ENCODE results near the gene C17orf113. TPM values are rescaled to one million over a fixed set of nuclear protein-coding genes. Genes with fewer than 3 reads are reported as not detected.
"Not testable (repeated sequence)": the region's sequence is repeated elsewhere in the genome, so short reads cannot be mapped to it uniquely, and the experiment has no call there.

The C17orf113 gene
- total RNA-seq, 1 donor from 2014 or later: 0.13 TPM

- DNase-seq (ENCODE audit: low spot score): no peak
Measured at GRCh38 chr17:42017866-42018200, 32.6 kb downstream of the C17orf113 start.

DNA sequence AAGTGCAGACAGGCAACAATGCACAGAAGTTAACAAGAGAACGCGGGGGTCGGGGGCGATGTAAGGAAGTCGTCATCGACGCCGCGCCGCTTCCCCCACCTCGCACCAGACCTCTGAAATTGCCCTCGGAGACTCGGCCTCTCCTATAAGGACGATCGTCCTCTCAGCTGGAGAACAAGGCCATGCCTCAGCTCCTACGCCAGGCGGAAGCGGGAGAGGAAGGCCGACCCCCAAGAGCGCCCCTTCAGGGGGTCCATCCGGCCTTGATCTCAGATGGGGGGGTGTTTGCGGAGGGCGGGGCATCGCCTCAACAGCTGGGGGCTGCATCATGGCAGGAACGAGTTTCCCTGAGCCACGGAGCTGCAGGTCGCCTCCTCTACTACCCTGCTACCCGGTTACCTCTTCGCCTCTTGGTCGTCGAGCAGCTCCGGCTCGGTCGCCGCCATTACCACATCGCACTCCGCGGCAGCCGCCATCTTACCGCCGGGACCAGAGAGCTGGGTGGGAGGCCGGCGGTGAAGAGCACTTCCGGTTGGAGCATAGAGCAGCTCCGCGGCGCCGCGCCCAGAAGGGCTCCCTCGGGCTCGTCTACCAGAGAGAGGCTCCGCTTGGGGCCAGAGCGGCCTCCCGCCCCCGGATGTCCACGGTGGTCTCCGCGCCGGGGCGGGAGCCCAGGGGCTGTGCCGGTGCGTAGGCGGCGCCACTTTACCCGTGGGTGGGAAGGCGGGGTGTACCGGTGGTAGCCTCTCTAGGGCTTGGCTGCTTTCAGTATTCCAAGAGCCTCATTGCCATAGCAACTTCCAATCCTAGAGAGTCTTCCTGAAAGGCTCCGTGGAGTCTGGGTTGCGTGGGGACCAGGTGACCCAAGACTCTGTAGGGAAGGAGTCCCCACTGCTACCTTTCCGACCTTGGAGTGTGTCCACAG, 33.2 kb downstream of the C17orf113 start, which contains the start of gene DNAJC7:
Gene DNAJC7 (minus strand): TSS at position 499 of the 925 bp plus-strand sequence. CDS start 23 bp downstream, at position 476.
- DNase-seq (ENCODE audit: low spot score): peak; percentile 98

- DNase-seq (ENCODE audit: low spot score): no peak
Measured at GRCh38 chr17:42016411-42016831, 34.0 kb downstream of the C17orf113 start.

GRCh38 chr17:42013740-42014139, 36.7 kb downstream of the C17orf113 start:
- DNase-seq (ENCODE audit: low spot score): not testable (repeated sequence)

DNA sequence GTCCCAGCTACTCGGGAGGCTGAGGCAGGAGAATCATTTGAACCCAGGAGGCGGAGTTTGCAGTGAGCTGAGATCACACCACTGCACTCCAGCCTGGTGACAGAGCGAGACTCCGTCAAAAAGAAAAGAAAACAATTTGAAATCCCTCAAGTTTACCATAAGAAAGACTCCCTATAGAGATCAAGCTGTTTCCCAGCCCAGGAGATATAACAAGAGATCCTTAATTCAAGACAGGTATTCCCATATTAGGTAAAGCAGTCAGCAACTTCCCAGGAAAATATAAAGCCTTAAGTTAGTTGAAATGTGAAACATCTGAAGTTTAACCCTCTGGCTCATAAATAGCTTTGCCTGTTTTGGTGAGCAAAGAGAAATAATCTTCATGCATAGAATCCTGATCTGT, 38.0 kb downstream of the C17orf113 start:
- not testable (repeated sequence) for DNase-seq (ENCODE audit: low spot score)

- no peak for DNase-seq (ENCODE audit: low spot score)
Measured at GRCh38 chr17:42010898-42011516, 39.4 kb downstream of the C17orf113 start.

DNA sequence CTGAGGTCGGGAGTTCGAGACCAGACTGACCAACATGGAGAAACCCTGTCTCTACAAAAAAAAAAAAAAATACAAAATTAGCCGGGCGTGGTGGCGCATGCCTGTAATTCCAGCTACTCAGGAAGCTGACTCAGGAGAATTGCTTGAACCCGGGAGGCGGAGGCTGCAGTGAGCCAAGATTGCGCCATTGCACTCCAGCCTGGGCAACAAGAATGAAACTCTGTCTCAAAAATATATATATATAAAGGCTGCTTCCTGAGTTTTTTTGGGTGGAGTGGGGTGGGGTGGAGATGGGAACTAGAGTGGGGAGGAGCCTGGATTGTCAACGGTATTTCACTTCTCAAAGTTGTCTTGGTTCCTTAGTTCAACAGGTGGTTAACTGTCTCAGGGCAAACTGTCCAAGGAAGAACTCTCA, 40.1 kb downstream of the C17orf113 start:
- DNase-seq (ENCODE audit: low spot score): peak; percentile 11

DNA sequence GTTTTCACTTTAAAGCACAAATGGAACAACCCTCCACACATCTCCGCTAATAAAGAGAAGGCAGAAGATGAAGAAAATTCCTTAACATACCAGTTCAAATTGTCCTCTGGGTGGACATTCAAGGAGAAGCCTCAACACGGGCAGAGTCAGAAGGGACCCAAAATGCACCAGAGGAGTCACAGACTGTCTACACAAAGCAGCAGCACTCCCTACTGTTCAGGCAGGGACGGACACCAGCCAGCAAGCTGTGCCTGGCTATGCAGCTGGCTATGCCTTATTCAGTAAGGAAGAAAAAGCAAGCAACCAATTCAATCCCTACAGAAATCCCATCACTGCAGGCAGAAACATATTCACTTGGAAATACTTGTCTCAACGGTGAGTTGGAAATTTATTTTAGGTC, 41.2 kb downstream of the C17orf113 start:
- peak; percentile 39 for DNase-seq (ENCODE audit: low spot score)

- no peak for DNase-seq (ENCODE audit: low spot score)
Measured at GRCh38 chr17:42005166-42005565, 45.2 kb downstream of the C17orf113 start.

- DNase-seq (ENCODE audit: low spot score): no peak
Measured at GRCh38 chr17:42002792-42003301, 47.6 kb downstream of the C17orf113 start.

DNA sequence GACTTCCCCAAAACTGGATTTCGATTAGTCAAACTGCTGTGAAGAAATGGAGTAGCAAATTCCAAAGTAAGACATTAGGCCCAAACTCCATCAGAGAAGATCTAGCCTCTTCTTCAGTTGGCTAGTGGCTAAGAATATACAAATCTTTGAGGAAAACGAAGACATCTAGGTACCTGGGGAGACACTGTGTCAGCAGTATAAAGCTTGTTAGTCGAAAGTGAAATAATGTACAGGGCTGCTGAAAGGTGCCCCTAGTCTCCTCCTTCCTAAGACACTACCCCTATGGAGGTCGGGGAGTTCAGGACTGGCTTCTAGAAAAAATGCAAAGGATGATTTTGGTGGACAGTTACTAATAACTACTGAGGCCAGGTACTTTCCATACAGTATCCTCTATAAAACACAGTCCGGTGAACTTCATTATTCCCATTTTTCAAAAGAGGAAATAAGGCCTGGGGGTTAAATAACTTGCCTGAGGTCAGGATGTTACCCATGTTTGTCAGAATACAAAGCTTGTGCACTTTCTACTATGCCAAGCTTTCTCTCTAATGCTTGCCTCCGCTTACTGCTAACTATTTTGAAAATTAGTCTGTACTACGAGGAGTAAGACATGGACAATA, 48.1 kb downstream of the C17orf113 start:
- DNase-seq (ENCODE audit: low spot score): no peak

GRCh38 chr17:42001729-42002128, 48.7 kb downstream of the C17orf113 start:
- no peak for DNase-seq (ENCODE audit: low spot score)

DNA sequence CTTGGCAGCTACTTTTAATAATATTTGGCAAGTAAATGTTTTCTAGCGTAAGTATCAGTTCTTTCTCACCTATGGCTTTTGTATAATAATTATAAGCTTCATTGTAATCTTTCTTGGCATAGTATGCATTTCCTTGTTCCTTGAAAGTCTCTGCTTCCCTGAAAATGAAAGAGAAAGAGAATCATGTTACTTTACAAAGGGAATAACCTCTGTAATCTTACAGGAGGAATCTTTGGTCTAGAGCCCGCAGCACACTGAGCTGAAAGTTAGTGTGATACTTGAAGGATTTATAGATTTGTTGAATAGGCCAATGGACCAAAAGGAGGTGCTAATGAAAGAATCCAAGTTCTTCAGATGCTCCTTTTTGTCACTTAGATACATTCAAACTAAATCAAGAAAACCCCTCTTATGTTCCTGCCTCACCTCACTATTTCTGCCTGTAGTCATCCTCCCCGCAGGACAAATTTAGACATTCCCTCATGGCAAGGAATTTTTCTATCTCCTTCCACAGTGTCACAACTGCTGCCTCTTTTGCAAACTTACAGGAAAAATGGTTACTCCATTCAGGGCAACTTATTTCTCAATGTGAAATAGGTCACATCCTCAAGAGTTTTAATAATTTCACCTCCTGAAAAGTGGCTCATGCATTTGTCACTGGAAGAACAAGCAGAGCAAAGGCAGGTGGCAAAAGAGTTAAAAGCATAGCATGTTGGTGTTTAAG, 49.8 kb downstream of the C17orf113 start:
- no peak for DNase-seq (ENCODE audit: low spot score)

GRCh38 chr17:41998497-41998896, 51.9 kb downstream of the C17orf113 start:
- DNase-seq (ENCODE audit: low spot score): no peak

DNA sequence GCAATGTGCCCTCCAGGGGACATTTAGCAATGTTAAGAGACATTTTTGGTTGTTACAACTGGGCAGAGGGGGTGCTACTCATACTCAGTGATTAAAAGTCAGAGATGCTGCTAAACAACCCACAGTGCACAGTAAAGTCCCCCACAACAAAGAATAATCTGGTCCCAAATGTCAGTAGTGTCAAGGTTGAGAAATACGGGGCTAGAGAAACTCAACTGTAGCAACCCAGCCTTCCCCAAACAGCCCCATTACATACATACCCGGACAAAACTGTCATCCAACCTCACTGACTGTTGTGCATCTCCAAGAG, 53.6 kb downstream of the C17orf113 start:
- DNase-seq (ENCODE audit: low spot score): no peak

DNA sequence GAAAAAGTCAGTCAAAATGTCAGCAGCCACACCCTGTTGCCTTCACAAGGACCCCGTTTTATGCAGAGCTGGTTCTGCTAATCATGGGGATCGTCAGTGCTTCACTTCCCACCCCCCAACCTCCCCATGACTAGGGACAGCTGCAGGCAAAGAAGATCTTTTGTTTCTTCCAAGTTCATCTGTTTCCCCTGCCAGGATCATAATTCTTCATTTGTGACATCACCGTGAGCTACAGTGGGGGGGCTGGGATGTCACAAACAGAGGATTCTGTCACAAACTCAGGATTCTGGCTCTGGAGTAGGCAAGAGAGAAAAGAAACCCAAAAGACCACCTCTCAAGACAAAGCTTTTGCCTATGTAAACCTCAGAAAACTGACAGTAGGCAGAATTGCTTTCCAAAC, 57.8 kb downstream of the C17orf113 start:
- DNase-seq (ENCODE audit: low spot score): no peak

DNA sequence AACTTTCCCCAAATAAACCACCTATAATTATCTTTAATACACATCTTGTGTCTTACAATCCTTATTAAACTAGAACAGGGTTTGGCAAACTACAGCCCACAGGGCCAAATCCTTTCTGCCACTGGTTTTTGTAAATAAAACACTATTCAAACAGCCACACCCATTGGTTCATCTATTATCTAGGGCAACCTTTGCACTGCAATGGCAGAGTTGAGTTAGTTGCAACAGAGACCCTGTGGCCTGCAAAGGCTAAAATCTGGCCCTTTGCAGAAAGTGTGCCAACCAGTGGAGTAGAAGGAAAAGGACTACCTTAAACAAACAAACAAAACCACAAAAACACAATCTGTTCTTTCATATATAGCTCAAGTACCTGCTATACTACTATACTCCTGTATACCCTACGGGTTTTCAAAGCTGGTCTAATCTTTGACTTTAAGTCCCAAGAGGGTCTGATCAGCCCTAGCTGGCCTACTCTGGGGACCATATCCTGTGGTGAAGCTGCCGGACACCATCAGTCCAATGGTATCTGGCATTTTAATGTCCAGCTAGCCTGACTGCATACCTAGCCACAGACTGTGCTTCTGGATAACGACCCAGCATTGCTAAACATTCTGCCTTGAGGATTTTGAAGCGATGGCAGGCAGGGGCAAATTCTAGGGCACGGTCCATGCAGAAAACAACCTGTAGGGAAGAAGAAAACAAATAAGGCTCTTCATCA, 60.5 kb downstream of the C17orf113 start:
- DNase-seq (ENCODE audit: low spot score): peak; percentile 43

DNA sequence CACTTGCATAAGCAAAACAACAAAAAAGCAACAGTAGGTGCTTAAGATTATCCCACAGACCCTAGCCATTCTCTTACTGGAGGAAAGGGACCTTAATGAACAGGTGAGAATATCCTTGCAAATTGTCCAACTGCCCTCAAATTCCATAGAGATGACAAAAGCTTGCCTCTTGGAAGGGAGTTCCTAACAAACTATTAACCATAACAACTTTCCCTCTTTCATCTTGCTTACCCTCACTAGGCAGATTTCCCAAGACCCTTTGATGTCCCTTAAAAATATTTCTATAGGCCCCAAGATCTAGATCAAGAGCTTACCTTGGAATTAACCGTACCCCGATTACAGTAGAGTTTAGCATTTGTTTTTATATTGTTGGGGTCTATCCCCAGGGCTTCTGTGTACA, 62.0 kb downstream of the C17orf113 start:
- DNase-seq (ENCODE audit: low spot score): no peak

All from mesenteric fat pad (tissue), 1 donor.